Fibroblast of the conjunctiva (primary cell): ENCODE results near the gene ZNF862.
A peak's percentile ranks its signal among the peaks of the same experiment; 100 is the strongest.

ENCODE experiments used
- DNase-seq: peaks from one replicate; pipeline ENCODE4 v3.0.0-alpha.2; 2010; ENCODE audit warnings: low read depth

Gene ZNF862

DNA sequence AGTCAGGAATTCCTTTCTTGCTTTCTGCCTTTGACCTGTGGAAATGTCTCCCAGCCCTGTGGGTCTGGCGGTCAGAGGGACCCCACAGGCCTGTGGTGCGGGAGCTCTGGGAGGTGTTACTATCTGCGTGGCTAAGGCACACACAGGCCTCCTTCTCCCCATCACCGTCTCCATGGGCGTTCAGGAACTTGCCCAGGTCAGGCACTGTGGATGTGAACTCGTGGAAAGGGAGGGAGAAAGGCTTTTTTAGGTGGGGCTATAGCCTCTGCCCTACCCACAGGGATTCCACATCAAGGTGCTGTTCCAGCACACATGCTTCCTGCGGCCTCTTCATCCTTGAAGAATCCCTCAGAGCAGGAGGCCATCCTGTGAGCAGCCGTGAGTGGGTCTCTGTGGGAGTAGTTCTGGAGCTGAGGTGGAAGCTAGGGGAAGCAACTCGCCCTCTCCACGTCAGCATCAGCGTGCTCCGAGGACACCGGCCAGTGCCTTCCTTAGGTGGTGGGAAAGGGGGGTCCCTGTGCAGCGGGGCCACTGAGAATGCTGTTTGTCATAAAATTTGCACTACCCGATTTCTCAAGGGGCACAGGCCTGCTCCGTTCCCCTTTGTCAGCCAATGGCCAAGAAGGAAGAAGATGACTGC, 28.1 kb downstream of the ZNF862 start:
- no peak for DNase-seq

DNA sequence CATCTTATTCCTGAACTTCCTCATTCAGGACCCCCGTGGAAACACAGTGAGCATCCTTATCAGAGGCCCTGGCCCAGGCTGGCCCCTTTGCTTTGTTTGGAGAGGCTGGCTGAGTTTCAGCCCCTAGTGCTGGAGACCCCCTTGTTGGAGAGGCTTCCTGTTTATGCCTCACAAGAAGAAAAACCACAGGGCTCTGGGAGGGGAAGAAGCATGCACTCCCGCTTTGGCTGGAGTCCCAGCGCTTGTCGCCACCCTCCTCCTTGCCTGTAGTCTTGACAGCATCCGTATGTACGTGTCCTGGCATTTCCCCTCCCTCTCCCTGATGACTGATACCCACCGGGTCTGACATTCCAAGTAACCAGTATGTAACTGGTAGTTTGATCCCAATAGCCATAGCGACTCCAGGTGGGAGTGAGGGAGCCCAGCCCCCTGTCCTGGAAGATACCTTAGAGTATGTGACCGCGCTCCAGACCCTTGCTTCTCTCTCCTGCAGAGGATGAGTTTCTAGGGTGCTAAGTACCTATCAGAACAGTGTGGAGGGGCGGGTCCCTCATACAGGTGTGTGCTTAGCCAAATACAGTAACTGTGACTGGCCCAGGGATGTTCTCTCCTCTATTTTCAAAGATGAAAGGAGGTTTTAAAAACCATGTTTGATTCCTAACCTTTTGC, 28.7 kb downstream of the ZNF862 start:
- no peak for DNase-seq

DNA sequence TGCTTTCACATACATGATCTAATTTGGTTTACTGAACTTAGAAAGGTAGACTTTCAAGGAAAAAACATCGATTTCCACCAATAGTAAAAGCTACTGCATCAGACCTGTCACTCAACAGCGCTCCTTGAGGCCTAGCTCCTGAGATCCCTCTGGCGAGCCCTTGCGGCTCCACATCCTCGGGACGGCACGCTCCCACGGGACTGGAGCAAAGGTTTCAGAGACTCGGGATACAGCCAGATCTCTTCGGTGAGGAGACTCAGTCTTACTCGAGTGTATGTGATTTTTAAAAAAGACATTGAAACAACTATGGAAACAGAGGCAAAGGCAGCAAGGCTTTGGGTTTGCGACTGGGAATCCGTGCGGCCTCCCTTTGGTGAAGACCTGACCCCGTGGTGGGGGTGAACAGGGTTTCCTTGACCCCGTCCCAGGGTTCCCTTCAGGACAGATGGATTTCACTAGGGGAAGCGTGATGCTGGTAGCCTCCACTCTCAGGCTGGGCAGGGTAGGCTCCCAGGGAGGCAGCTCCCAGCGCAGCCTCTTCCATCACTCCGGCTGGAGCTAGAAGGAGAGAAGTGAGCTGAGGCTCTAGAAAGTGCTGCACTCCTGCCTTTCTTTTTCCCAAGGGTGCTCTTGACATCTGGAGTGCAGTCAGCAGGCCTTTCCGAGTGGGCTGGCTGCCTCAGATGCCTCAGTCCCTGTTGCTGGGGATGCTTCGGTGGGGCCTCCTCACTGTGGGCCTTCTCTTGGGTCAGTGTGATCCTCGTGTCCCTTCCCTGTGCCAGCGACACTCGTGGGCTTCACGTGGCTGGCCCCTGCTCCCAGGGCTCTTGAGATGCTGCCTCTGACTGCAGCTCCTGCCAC, 29.8 kb downstream of the ZNF862 start:
- no peak for DNase-seq

DNA sequence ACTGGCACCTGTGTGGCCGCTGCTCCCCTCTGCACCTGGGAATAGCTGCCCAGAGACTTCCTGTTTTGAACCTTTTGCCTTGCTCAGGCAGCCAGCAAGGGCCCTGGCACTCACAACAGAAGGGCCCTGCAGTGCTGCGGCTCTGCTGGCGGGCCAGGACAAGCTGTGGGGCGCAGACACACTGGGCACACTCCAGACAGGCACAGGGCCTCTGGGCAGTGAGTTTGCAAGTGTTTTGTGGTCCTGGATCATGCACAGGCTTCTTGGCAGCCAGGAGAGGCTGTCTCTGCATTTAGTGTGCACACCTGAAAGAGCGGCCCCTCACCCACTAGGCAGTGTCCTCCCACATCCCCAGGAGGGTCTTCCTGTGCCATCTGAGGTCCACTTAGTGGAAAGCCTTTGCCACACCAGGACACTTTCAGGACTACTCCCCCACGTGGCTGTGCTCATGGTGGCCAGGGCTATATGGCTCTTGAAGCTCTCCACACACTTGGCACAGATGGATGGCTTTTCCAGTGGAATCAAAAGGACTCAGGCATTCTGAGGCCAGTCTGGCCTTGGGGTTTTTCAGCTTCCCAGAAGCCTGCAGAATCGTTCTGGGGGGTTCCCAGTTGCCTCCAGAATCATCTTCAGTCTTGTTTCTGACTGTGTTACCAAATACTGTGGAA, 30.6 kb downstream of the ZNF862 start:
- DNase-seq, result no peak

DNA sequence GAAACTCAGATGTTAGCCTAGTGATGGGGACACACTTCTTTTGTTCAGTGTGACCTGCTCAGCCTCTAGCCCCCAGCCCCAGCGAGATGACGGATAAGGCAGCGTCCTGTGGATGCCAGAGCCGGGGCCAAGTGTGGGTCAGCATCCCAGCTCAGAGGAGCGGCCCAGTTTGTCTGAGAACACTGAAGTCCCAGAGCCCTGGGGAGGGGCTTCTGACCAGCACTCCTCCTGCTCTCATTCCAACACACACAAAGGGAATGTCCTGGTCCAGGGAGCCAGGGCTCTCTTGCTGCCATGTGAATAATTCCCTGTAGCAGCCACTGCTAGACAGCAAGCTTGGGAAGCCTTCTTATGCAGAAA, 31.1 kb downstream of the ZNF862 start:
- no peak for DNase-seq

DNA sequence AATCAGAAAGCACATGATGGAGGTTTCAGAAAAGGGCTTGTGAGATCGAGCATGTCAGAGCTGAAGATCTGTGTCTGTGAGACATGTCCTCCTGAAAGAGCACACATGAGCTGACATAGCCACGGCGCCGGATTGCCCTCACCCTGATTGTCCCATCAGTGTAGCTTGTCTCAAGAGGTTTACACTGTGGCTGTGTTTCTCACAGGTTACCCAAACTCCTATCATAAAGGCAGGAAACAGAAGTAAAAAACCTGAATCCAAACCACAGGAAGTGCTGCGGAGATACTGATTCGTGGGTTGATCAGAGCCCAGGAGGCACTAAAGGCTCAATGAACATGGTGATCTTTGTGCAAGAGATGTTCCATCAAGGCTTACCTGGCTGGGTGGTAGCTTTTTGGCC, 31.7 kb downstream of the ZNF862 start:
- no peak for DNase-seq

DNA sequence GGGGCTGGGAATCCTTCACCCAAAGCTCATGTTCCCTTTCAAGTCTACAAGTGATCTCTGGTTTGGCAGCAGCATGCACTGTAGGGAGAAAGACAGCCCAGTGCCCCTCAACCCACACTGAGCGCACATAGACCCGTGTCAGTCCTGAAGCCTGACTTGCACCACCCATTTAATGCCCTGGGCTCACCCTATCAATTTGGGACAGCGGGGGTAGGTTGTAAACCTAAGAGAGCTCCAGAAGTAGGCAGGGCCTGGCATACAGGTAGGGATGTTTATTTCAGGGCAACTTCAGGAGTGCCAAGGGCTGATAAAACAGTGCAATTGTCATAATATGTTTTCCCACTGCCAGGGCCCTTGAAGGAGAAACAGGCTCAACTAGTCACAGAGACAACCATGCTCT, 32.1 kb downstream of the ZNF862 start:
- no peak for DNase-seq

DNA sequence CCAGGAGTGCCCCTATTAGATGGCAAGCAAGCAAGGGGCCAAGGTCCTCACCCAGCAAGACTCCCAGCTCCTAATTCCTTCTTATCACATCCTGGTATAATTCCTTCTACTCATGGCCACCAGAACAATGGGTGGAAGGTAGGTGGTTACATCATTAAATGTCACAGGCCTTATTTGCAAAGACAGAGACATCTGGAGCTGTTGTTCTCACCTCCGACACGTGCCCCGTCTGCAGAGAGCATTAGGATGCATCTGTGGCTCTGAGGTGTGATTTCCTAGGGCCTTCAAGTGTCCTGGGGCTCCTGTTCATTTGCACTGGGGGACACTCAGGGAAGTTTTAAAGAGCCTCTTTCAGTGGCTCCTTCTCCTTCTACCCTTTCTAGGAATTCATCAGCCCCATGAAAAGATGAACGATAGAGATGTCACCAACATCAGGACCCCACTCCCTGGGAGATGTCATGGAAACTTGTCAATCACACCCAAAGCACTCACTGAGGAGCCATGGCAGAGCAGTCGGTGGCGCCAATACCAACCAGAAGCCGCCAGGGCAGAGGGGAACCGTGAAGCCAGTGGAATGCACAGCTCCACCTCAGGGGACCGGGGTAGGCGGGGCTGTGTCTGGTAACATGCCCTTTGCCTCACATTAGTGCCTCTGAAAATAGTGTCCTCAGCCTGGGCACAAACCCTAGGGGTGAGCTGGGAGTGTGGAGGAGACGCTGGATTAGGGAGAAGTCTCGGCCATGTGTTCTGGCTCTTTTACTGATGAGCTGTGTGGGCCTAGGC, 32.7 kb downstream of the ZNF862 start:
- no peak for DNase-seq

DNA sequence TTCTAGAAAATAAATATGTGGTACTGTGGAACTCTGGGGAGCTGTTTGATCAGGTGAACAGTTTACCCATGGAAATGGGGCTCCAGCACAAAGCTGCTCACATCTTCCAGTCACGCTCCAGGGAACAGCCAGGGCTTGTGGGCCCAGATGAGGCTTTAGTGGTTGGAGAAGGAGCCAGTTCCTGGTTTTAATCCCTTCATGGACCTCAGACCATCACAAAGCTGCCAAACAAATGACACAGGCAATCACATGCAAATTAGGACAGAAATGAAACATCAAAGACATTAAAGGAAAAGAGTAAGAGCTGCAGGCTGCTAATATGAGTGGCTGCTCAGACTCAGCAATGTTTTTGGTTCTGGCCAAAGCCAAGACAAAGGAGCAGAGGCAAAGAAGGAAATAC, 33.4 kb downstream of the ZNF862 start:
- DNase-seq, result no peak

DNA sequence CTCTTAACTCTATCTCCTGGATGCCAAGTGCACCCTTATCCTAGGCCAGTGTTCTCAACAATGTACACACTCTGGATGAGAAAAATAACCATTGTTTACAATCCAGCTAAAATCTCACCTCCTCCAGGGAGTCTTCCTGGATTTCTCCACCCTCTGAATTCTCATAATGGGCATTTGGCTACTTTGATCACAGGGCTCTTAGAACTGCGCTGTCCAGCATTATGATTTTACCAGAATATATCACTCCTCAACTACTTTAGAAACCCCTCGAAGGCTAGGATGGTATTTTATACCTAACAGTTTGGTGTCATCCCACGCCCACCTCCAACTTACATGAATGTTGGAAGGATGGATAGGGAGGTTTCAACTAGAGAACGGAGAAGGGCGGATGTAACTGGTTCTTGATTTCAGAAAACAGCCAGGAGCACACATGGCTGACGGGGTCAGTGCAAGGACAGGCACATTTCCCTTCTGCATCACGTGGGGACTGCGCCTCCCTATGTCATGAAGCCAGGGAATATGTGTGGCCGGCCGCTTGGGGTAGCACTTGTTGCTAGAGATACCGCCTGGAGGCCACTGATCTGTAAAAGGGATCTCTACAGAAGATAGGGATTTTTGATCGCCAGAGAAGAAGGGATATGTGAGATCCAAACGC, 34.4 kb downstream of the ZNF862 start:
- peak; percentile 74 for DNase-seq

DNA sequence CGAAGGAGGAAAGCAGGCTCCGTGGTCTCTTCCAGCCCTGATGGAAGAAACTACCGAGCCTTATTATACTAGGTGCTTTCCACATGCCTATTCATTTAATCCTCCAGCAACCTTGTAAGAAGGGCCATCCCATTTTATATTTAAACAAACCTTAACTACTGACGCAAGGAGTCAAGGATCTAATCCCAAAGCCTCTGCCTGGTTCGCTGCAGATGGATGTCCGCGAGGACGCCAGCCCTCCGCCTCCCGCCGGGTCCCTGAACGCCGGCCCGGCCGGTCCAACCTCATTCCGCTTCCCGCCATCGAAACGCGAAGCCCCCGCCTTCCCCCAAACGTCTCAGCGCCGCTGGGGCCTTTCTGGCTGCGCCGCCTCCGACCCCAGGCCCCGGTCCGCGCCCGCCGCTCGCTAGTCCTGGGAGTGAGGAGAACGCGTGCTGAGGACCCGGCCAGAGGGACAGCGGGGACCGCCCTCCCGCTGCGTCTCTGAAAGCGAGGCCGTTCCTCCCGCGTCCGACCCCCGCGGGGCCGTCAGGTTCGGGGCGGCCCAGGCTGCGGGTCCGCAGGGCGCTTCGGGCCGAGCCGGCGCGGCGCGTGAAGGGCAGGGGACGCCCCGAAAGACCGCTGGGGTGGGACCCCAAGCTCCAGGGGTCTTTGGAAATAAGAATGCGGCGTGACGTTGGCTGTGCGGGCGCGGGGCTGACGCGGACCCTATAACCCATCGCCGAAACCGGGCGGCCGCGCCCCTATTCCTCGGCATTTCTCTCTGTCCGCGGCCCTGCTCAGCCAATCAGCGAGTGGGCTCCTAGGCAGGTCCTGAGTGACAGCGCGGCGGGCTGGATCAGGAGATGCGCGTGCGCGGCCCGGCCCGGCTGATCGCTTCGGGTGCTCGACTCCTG, 35.1 kb downstream of the ZNF862 start, which contains the start of gene ATP6V0E2:
ATP6V0E2 (plus strand) TSS at position 896 of the 896 bp plus-strand sequence. CDS start 97 bp downstream, outside the sequence.
- DNase-seq, result peak; percentile 91

DNA sequence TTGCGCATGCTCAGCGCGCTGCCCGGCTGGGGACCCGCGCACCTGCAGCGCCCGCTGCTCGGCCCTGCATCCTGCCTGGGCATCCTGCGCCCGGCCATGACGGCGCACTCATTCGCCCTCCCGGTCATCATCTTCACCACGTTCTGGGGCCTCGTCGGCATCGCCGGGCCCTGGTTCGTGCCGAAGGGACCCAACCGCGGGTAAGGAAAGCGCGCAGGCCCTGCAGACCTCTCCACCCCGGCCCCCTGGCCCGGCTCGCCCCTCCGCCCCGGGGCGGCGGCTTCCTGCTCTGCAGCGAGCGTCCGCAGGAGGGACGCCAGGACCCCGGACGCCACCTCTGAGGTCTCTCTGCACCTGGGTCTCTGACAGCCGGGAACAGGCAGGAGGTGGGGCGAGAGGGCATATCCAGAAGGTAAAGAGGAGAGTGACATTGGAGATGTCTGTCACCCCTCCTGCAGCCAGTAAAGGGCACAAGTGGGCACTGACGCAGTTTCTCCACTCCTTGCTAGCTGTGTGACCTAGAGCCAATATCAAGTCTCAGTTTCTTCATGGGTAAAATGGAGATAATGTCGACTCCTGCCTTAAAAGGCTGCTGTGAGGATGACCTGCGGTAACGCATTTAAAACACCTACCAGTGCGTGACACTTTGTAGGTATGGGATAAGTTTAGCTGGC, 35.9 kb downstream of the ZNF862 start:
- DNase-seq, result no peak

DNA sequence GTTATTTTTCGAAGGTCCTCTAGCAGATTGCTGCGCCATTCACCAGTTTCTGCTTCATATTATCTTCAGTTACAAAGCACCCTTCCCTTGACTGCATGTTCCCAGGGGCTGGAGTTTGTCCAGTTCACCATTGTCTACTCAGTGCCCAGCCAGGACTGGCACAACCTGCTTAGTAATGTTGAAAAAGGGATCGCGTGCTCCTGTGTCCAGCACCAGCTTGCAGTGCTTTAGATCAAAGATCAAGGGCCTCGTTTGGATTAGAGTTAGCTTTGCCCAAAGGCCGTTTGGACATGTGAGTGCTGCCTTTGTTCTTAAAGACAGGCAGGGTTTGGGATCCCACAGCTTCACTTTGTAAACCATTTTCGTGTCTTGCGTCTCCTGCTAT, 36.5 kb downstream of the ZNF862 start:
- DNase-seq, result no peak

DNA sequence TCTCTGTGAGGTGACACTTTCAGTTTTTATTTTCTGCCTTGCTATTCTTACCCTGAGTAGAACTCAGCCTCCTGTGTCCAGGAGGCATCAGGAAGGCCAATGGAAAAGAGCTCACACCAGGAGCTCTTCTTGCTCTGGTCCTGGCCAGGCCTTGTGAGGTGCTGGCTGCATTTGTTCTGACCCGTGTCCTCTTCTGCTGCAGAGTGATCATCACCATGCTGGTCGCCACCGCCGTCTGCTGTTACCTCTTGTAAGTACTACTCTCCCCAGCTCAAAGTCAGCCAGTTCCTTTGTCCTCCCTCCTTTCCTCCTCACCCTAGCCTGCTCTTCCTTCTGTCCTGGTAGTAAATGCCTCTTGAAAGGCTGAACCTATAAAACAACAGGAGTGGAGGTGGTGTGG, 37.2 kb downstream of the ZNF862 start:
- DNase-seq, result no peak

DNA sequence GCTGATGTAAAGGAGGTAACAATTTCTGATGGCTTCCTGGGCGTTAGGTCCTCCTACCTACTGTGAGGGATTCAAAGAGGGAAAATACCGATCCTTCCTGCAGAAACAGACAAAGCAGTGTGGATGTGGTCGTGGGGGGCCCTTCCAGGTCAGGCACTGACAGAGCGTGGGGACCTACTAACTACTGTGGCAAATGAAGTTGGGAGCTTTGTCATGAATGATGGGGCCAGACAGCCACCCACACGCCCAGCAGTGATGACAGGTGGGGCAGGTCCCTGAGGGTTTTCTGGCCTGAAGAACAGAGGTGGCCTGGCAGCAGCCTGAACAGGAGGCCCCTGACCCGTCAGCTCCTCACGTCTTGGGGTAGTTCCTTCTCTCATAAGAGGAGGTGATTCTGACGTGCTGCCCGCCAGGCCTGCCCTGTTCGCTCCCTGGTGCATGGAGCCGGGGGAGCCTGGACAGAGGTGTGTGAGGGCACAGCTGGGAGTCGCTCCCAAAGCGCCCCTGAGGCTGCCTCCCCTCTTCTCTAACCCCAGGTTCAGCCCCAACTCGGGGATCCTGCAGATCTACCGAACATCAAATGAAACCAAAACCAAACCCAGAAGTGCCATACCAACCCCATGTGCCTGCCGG, 39.8 kb downstream of the ZNF862 start:
- no peak for DNase-seq

DNA sequence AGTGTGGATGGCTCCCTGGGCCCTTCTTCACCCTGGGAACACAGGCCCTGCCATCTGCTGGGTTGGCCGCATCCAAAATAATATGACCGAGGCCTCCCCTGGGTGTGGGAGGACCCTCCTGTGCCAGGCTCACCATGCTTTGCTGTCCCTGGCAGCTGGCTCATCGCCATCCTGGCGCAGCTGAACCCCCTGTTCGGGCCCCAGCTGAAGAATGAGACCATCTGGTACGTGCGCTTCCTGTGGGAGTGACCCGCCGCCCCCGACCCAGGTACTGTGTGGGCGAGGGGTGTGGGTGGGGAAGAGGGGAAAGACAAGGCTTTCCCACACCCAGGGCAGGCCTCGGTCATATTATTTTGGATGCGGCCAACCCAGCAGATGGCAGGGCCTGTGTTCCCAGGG, 40.3 kb downstream of the ZNF862 start:
- no peak for DNase-seq

DNA sequence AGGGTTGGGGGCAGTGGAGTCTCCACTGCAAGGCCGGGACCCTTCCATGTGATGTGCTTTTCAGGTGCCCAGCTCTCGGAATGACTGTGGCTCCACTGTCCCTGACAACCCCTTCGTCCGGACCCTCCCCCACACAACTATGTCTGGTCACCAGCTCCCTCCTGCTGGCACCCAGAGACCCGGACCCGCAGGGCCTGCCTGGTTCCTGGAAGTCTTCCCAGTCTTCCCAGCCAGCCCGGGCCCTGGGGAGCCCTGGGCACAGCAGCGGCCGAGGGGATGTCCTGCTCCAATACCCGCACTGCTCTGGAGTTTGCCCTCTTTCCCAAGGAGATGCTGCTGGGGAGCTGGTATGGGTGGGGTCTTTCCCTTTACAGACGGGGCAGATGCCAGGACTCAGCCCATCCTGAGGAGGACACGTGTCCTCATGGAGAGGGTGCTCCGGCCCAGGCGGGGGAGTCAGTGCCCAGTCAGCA, 41.1 kb downstream of the ZNF862 start:
- DNase-seq, result no peak

DNA sequence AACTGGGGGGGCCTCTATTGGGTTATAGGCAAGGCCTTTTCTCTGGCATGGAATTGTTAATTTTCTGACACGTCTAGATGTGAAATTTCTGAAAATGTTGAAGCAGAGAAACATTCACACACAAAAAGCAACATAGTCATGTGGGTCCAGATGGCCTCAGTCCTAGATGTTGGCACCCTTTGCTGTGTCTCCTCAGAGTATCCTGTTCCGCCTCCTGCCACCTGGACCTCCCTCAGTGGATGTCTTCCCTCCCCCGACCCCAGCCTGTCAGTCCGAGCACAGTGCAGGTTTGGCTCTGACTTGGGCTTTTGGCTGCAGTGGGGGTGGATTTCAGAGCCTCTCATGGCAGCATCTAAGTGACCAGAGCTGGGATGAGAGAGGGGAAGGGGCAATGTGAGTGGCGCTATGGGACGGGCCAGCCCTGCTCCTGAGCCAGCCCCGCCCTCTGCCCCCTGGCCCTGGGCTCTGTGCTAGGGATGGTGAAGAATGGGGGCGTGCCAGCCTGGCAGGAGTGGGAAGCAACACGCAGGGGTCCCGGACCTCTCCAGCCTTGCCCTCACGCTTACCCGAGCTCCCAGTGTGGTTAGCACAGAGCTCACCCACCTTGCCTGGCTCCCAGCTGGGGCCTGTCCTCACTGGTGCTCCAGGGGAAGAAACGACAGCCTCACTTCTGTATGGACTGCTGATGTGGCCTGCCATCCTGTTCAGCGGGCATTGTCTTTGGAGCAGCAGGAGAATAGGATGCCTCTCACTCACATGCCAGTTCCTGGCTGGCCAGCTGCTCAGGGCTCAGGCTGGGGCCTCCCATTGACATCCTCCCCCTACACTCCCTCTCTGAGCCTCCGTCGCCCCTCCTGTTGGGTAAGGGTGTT, 41.8 kb downstream of the ZNF862 start:
- DNase-seq, result no peak
